ENCODE data around the gene CYTH4. TPM values are rescaled to one million over a fixed set of nuclear protein-coding genes. Genes with fewer than 3 reads are reported as not detected.

Gene CYTH4
- total RNA-seq, 2 donors from 2014 or later = 1.5 to 5.9 TPM

GRCh38 chr22:37319469-37319868, 37.2 kb downstream of the CYTH4 start:
- H3K27me3 ChIP-seq = peaks cover 0 to 1% of the 10 kb centered on the region in 2 donors
- DNase-seq (ENCODE audit: low spot score) = no peak
- TF ChIP-seq CTCF (IDR thresholded peaks at IDR 0.05) = no peak

GRCh38 chr22:37320726-37321677, 38.7 kb downstream of the CYTH4 start:
- DNase-seq (ENCODE audit: low spot score) = no peak
- TF ChIP-seq CTCF (IDR thresholded peaks at IDR 0.05) = no peak
- H3K4me1 ChIP-seq = peaks cover 0 to 8% of the 10 kb centered on the region in 2 donors
- peaks cover 3 to 12% of the 10 kb centered on the region in 2 donors for H3K27me3 ChIP-seq
- H3K36me3 ChIP-seq = no peaks in the 10 kb centered on the region
- no peak overlapping the region for H3K27ac ChIP-seq
- H3K4me3 ChIP-seq = no peak overlapping the region
- H3K9me3 ChIP-seq = no peaks in the 10 kb centered on the region

More at GRCh38 chr22:37319469-37319868, 37.2 kb downstream of the CYTH4 start:
- no peak overlapping the region for H3K27ac ChIP-seq
- H3K9me3 ChIP-seq = no peaks in the 10 kb centered on the region
- peaks cover 0 to under 1% of the 10 kb centered on the region in 2 donors for H3K4me1 ChIP-seq
- no peak overlapping the region for H3K4me3 ChIP-seq
- H3K36me3 ChIP-seq = no peaks in the 10 kb centered on the region

GRCh38 chr22:37324340-37325038, 42.2 kb downstream of the CYTH4 start:
- no peaks in the 10 kb centered on the region for H3K9me3 ChIP-seq
- peaks cover 0 to 8% of the 10 kb centered on the region in 2 donors for H3K4me1 ChIP-seq
- H3K36me3 ChIP-seq = no peaks in the 10 kb centered on the region
- H3K4me3 ChIP-seq = no peak overlapping the region
- DNase-seq (ENCODE audit: low spot score) = no peak
- no peak overlapping the region for H3K27ac ChIP-seq
- peaks cover 3 to 12% of the 10 kb centered on the region in 2 donors for H3K27me3 ChIP-seq
- TF ChIP-seq CTCF (IDR thresholded peaks at IDR 0.05) = no peak

GRCh38 chr22:37325039-37325395, 42.7 kb downstream of the CYTH4 start:
- Histone ChIP-seq H3K27me3 (peaks cover 3 to 12% of the 10 kb centered on the region in 2 donors), H3K4me3 (no peak overlapping the region), H3K36me3 (no peaks in the 10 kb centered on the region), H3K9me3 (no peaks in the 10 kb centered on the region), H3K27ac (no peak overlapping the region), H3K4me1 (peaks cover 0 to 8% of the 10 kb centered on the region in 2 donors)
- no peak for TF ChIP-seq CTCF (IDR thresholded peaks at IDR 0.05)
- no peak for DNase-seq (ENCODE audit: low spot score)

GRCh38 chr22:37326726-37327125, 44.4 kb downstream of the CYTH4 start:
- DNase-seq (ENCODE audit: low spot score) = no peak
- H3K36me3 ChIP-seq = no peaks in the 10 kb centered on the region
- H3K27ac ChIP-seq = no peak overlapping the region
- peaks cover 0 to 8% of the 10 kb centered on the region in 2 donors for H3K4me1 ChIP-seq
- H3K4me3 ChIP-seq = no peak overlapping the region
- H3K27me3 ChIP-seq = peaks cover 8 to 12% of the 10 kb centered on the region in 2 donors
- no peak for TF ChIP-seq CTCF (IDR thresholded peaks at IDR 0.05)
- no peaks in the 10 kb centered on the region for H3K9me3 ChIP-seq

All from right atrium auricular region (tissue), 2 donors.